NCI-H2081 treated with DMSO at 0.1 percent for 48 hours (cell line): ENCODE results near the gene NUAK1.

ENCODE experiments used
- DNase-seq: peaks from one replicate; lab custom pipeline; 2025; lab: John Stamatoyannopoulos, UW

NUAK1 gene

GRCh38 chr12:106109168-106109910, 29.4 kb downstream of the NUAK1 start:
- no peak for DNase-seq

- DNase-seq: no peak
Measured at GRCh38 chr12:106108185-106108835, 30.4 kb downstream of the NUAK1 start.

- no peak for DNase-seq
Measured at GRCh38 chr12:106107566-106107965, 31.2 kb downstream of the NUAK1 start.

- no peak for DNase-seq
Measured at GRCh38 chr12:106106892-106107291, 31.9 kb downstream of the NUAK1 start.

- DNase-seq: peak; percentile 10
Measured at GRCh38 chr12:106106061-106106566, 32.6 kb downstream of the NUAK1 start.

GRCh38 chr12:106101803-106102202, 37.0 kb downstream of the NUAK1 start:
- no peak for DNase-seq

GRCh38 chr12:106098691-106099200, 40.0 kb downstream of the NUAK1 start:
- DNase-seq: no peak

GRCh38 chr12:106097011-106097410, 41.7 kb downstream of the NUAK1 start:
- no peak for DNase-seq

- no peak for DNase-seq
Measured at GRCh38 chr12:106096376-106096775, 42.4 kb downstream of the NUAK1 start.

GRCh38 chr12:106094304-106094703, 44.5 kb downstream of the NUAK1 start:
- no peak for DNase-seq

- DNase-seq: no peak
Measured at GRCh38 chr12:106093246-106093645, 45.5 kb downstream of the NUAK1 start.

- no peak for DNase-seq
Measured at GRCh38 chr12:106091446-106091820, 47.3 kb downstream of the NUAK1 start.

GRCh38 chr12:106090591-106091445, 47.9 kb downstream of the NUAK1 start:
- no peak for DNase-seq

- DNase-seq: no peak
Measured at GRCh38 chr12:106089935-106090334, 48.8 kb downstream of the NUAK1 start.

- no peak for DNase-seq
Measured at GRCh38 chr12:106088811-106089485, 49.8 kb downstream of the NUAK1 start.

- no peak for DNase-seq
Measured at GRCh38 chr12:106088246-106088808, 50.4 kb downstream of the NUAK1 start.

GRCh38 chr12:106086696-106087095, 52.1 kb downstream of the NUAK1 start:
- DNase-seq: no peak

- no peak for DNase-seq
Measured at GRCh38 chr12:106085213-106085612, 53.5 kb downstream of the NUAK1 start.

GRCh38 chr12:106084759-106085158, 54.0 kb downstream of the NUAK1 start:
- no peak for DNase-seq

- no peak for DNase-seq
Measured at GRCh38 chr12:106084014-106084671, 54.6 kb downstream of the NUAK1 start.
